Panc1 (cell line): ENCODE data around the gene TIGAR.

Source experiments
- POLR2AphosphoS5 ChIP-seq: IDR thresholded peaks from 2 replicates; pipeline ENCODE4 v1.6.1; 2012; ENCODE audit warnings: mild to moderate bottlenecking, low read depth, low read length, moderate library complexity
- REST ChIP-seq, 2 experiments: IDR thresholded peaks; 2 replicates each; pipeline ENCODE4 v1.6.1; 2011 to 2012; ENCODE audit warnings: low read depth in 2 of 2, control low read depth in 1 of 2, low read length in 1 of 2, mild to moderate bottlenecking in 1 of 2, moderate library complexity in 1 of 2; ENCODE audit not compliant: insufficient read depth in 1 of 2
- SIN3A ChIP-seq: IDR thresholded peaks from 2 replicates; pipeline ENCODE4 v1.6.1; 2012; ENCODE audit warnings: low read depth, mild to moderate bottlenecking, low read length, moderate library complexity, borderline replicate concordance; ENCODE audit not compliant: insufficient read depth
- TCF7L2 ChIP-seq: IDR thresholded peaks from 2 replicates; pipeline ENCODE4 v1.6.1; 2011; ENCODE audit warnings: mild to moderate bottlenecking, low read depth, low read length, inconsistent platforms
- TF ChIP-seq, protein P1 (sequence below): fragments of 450-650 bp; IDR thresholded peaks from 2 replicates; pipeline ENCODE4 v1.5.1; 2017; ENCODE audit warnings: mild to moderate bottlenecking

GRCh38 chr12:4275016-4275869 is 45.8 kb upstream of the TIGAR start:
- TF ChIP-seq, protein P1, sequence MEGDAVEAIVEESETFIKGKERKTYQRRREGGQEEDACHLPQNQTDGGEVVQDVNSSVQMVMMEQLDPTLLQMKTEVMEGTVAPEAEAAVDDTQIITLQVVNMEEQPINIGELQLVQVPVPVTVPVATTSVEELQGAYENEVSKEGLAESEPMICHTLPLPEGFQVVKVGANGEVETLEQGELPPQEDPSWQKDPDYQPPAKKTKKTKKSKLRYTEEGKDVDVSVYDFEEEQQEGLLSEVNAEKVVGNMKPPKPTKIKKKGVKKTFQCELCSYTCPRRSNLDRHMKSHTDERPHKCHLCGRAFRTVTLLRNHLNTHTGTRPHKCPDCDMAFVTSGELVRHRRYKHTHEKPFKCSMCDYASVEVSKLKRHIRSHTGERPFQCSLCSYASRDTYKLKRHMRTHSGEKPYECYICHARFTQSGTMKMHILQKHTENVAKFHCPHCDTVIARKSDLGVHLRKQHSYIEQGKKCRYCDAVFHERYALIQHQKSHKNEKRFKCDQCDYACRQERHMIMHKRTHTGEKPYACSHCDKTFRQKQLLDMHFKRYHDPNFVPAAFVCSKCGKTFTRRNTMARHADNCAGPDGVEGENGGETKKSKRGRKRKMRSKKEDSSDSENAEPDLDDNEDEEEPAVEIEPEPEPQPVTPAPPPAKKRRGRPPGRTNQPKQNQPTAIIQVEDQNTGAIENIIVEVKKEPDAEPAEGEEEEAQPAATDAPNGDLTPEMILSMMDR: no peak
- no peak for TF ChIP-seq POLR2AphosphoS5
- TF ChIP-seq TCF7L2: no peak
- TF ChIP-seq REST (IDR thresholded peaks at IDR 0.05; ENCODE audit: insufficient read depth in 1 of 2, low read depth in 2 of 2, low read length in 1 of 2): no peak
- TF ChIP-seq SIN3A: no peak
